A673 (cell line): Measurements from ENCODE around the gene DHDDS. TPM values are rescaled to one million over a fixed set of nuclear protein-coding genes. Genes with fewer than 3 reads are reported as not detected.

Experiments used
- BruUV-seq: library from RNA; stranded (reverse); fragments of 400-500 nt; replicated peaks from 2 replicates; lab custom pipeline; 2021; lab: Mats Ljungman, UMichigan
- CTCF ChIA-PET: fragments of 300-600 bp; sonication (Branson Sonifier 250); formaldehyde crosslinking; loops from one replicate; lab custom pipeline; 2022; ENCODE audit warnings: antibody characterized with exemption; lab: Charles Lee
- POLR2A ChIA-PET: fragments of 300-600 bp; sonication (Branson Sonifier 250); formaldehyde crosslinking; loops from one replicate; lab custom pipeline; 2022; ENCODE audit warnings: antibody characterized with exemption; ENCODE audit not compliant: low non-redundant PET; lab: Charles Lee
- DNase-seq: peaks from one replicate; pipeline ENCODE4 v3.0.0-alpha.2; 2015; ENCODE audit warnings: low spot score
- H3K27ac ChIP-seq: fragments of 200-600 bp; sonication (generic); 2 replicates; pipeline ENCODE4 v1.5.1; 2016; ENCODE audit warnings: mixed run types, low read depth, mild to moderate bottlenecking, mixed read lengths, antibody characterized with exemption, low read length; ENCODE audit not compliant: poor library complexity, severe bottlenecking
- H3K27me3 ChIP-seq: fragments of 200-600 bp; sonication (generic); replicated peaks from 2 replicates; pipeline ENCODE4 v1.6.1; 2017; ENCODE audit warnings: mixed run types, low read depth, mild to moderate bottlenecking, mixed read lengths, antibody characterized with exemption, low read length; ENCODE audit not compliant: insufficient read depth, poor library complexity
- H3K36me3 ChIP-seq: fragments of 200-600 bp; sonication (generic); 2 replicates; pipeline ENCODE4 v1.6.1; 2016; ENCODE audit warnings: mixed run types, mild to moderate bottlenecking, mixed read lengths, antibody characterized with exemption, low read length; ENCODE audit not compliant: insufficient read depth, poor library complexity, severe bottlenecking
- H3K4me1 ChIP-seq: fragments of 200-600 bp; sonication (generic); 2 replicates; pipeline ENCODE4 v1.6.1; 2017; ENCODE audit warnings: mixed run types, mild to moderate bottlenecking, mixed read lengths, antibody characterized with exemption, low read length; ENCODE audit not compliant: insufficient read depth, poor library complexity, severe bottlenecking
- H3K4me3 ChIP-seq: fragments of 200-600 bp; sonication (generic); 2 replicates; pipeline ENCODE4 v1.5.1; 2016; ENCODE audit warnings: low read depth, mixed run types, mild to moderate bottlenecking, mixed read lengths, low read length; ENCODE audit not compliant: poor library complexity, severe bottlenecking
- H3K9me3 ChIP-seq: fragments of 200-600 bp; sonication (generic); 2 replicates; pipeline ENCODE4 v1.6.1; 2016; ENCODE audit warnings: mixed run types, low read depth, mild to moderate bottlenecking, mixed read lengths, antibody characterized with exemption, low read length; ENCODE audit not compliant: poor library complexity, severe bottlenecking
- EZH2 ChIP-seq: fragments of 200-600 bp; sonication (generic); IDR thresholded peaks from 2 replicates; pipeline ENCODE4 v1.6.1; 2017; ENCODE audit warnings: borderline replicate concordance, low read depth, mild to moderate bottlenecking, mixed read lengths, antibody characterized with exemption, low read length; ENCODE audit not compliant: poor library complexity, severe bottlenecking
- intact Hi-C: fragments of 100-400 bp; cut with micrococcal nuclease; formaldehyde crosslinking; loops from one replicate; pipeline ENCODE4 v1.10.0; 2022; ENCODE audit not compliant: unreplicated experiment
- total RNA-seq: library from RNA; stranded (reverse); gene quantifications from 2 replicates; pipeline ENCODE4 v1.2.3, GENCODE V29; 2021
- TF ChIP-seq, protein P1 (sequence below): fragments of 300-800, 200-600 bp; sonication (generic); conservative IDR thresholded peaks from 2 replicates; pipeline ENCODE4 v1.5.1; 2017; ENCODE audit warnings: low read depth, mild to moderate bottlenecking, antibody characterized with exemption, low read length, moderate library complexity, mixed read lengths

DHDDS gene
- total RNA-seq, 1 experiment from 2014 or later, result 50.7 TPM

DNA sequence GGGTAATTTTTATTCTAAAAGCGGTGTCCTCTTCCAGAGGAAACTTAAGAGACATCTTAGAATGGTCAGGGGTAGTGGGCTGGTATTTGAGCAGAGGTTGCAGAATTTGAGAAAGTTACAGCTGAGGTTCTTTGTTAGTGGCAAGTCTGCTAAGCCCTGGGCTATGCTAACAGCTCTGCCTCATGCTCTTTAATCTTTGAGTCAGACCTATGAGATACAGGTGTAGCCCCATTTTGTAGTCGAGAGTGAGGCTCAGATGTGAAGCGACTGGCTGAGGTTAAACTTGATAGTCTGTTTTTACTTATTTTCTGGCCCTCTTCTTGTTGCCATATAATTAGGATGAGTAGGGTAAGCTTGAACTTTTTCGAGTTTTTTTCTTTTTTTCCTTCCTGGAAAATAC, 44.8 kb downstream of the DHDDS start:
- no peaks in the 10 kb centered on the region for H3K9me3 ChIP-seq
- no peak for TF ChIP-seq EZH2
- TF ChIP-seq, protein P1, sequence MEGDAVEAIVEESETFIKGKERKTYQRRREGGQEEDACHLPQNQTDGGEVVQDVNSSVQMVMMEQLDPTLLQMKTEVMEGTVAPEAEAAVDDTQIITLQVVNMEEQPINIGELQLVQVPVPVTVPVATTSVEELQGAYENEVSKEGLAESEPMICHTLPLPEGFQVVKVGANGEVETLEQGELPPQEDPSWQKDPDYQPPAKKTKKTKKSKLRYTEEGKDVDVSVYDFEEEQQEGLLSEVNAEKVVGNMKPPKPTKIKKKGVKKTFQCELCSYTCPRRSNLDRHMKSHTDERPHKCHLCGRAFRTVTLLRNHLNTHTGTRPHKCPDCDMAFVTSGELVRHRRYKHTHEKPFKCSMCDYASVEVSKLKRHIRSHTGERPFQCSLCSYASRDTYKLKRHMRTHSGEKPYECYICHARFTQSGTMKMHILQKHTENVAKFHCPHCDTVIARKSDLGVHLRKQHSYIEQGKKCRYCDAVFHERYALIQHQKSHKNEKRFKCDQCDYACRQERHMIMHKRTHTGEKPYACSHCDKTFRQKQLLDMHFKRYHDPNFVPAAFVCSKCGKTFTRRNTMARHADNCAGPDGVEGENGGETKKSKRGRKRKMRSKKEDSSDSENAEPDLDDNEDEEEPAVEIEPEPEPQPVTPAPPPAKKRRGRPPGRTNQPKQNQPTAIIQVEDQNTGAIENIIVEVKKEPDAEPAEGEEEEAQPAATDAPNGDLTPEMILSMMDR, result no peak
- no peak overlapping the region for H3K4me3 ChIP-seq
- intact Hi-C loops, result no loop called here
- no peak for DNase-seq
- H3K4me1 ChIP-seq, result peaks cover 14% of the 10 kb centered on the region
- peak overlapping the region; percentile 17 for H3K27ac ChIP-seq
- no peaks in the 10 kb centered on the region for H3K27me3 ChIP-seq
- ChIA-PET CTCF (no interaction called here), POLR2A (no interaction called here)
- BruUV-seq, result no TSS peak
- H3K36me3 ChIP-seq, result peaks cover 52% of the 10 kb centered on the region

DNA sequence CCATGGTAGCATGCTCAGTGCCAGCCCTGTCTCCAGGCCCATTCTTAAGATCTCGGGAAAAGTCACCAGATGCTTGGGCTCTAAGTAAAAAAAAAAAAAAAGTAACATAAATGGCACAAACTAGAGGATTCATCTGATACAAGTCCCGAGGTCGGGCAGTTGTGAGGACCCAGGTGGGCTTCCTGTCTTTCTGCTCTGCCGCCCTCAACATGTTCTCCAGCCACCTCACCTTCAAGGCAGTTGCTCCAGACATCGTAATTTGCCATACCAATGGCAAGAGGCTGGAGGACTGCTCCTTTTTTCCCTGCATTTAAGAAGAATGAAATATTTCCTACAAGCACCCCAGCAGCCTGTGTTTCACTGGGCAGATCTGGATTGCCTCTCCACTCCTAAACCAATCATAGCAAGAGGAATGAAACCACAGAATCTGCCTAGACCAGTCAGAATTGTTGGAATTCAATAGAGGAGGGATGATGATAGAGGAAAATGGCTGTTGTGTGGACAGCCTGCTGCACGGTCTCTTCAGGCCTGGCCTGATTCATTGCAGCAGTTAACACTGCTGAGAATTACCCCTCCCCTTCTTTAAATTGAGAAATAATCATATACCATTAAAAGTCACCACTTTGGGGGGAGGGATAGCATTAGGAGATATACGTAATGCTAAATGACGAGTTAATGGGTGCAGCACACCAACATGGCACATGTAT, 45.5 kb downstream of the DHDDS start:
- no TSS peak for BruUV-seq
- Histone ChIP-seq H3K4me1 (peaks cover 14% of the 10 kb centered on the region), H3K36me3 (peaks cover 52% of the 10 kb centered on the region), H3K27ac (peak overlapping the region; percentile 40), H3K27me3 (no peaks in the 10 kb centered on the region), H3K4me3 (no peak overlapping the region), H3K9me3 (no peaks in the 10 kb centered on the region)
- DNase-seq, result peak; percentile 40
- ChIA-PET CTCF (no interaction called here), POLR2A (no interaction called here)
- no peak for TF ChIP-seq EZH2
- TF ChIP-seq, protein P1, result no peak
- intact Hi-C loops, result no loop called here

DNA sequence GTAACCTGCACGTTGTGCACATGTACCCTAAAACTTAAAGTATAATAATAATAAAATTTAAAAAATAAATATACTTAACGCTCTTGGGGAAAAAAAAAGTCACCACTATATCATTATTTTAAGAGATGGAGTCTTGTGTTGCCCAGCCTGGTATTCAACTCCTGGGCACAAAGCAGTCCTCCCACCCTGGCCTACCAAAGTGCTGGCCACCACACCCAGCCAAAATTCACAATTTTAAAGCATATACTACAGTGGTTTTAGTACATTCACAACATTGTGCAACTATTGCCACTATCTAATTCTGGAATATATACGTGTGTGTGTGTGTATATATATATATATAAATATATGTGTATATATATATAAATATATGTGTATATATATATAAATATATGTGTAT, 46.0 kb downstream of the DHDDS start:
- CTCF ChIA-PET, result no interaction called here
- intact Hi-C loops, result no loop called here
- DNase-seq, result no peak
- no peak for TF ChIP-seq EZH2
- TF ChIP-seq, protein P1, result no peak
- Histone ChIP-seq H3K36me3 (peaks cover 50% of the 10 kb centered on the region), H3K27ac (no peak overlapping the region), H3K4me3 (no peak overlapping the region), H3K4me1 (peaks cover 14% of the 10 kb centered on the region), H3K9me3 (no peaks in the 10 kb centered on the region), H3K27me3 (no peaks in the 10 kb centered on the region)
- POLR2A ChIA-PET, result interaction anchor here (0.6 kb wide), 1 partner anchor 327 kb away, joined by 9 read pairs; no protein-coding TSS in a partner anchor
- no TSS peak for BruUV-seq
